IMR-90 (cell line): Measurements from ENCODE around the gene SFSWAP.

Experiments used
- BHLHE40 ChIP-seq: fragments of 150-350 bp; IDR thresholded peaks from 2 replicates; pipeline ENCODE4 v1.6.1; 2016; ENCODE audit warnings: mild to moderate bottlenecking, low read depth, low read length
- CEBPB ChIP-seq: IDR thresholded peaks from 2 replicates; pipeline ENCODE4 v1.6.1; 2012; ENCODE audit warnings: low read depth, low read length, improper control_type of control experiment
- CHD1 ChIP-seq: IDR thresholded peaks from 2 replicates; pipeline ENCODE4 v1.6.1; 2012; ENCODE audit warnings: low read depth, low read length, improper control_type of control experiment
- CTCF ChIP-seq: conservative IDR thresholded peaks from 2 replicates; pipeline ENCODE4 v1.5.1; 2012; ENCODE audit warnings: mild to moderate bottlenecking, low read depth, low read length, improper control_type of control experiment
- ELK1 ChIP-seq: fragments of 150-350 bp; IDR thresholded peaks from 2 replicates; pipeline ENCODE4 v1.6.1; 2016; ENCODE audit warnings: low read depth, mild to moderate bottlenecking, low read length, moderate library complexity, borderline replicate concordance
- MAFK ChIP-seq: IDR thresholded peaks from 2 replicates; pipeline ENCODE4 v1.6.1; 2012; ENCODE audit warnings: low read depth, low read length, improper control_type of control experiment
- MXI1 ChIP-seq: IDR thresholded peaks from 2 replicates; pipeline ENCODE4 v1.6.1; 2012; ENCODE audit warnings: low read depth, mild to moderate bottlenecking, low read length, moderate library complexity, borderline replicate concordance
- POLR2A ChIP-seq: IDR thresholded peaks from 2 replicates; pipeline ENCODE4 v1.6.1; 2012; ENCODE audit warnings: mild to moderate bottlenecking, low read depth, low read length
- RAD21 ChIP-seq: IDR thresholded peaks from 2 replicates; pipeline ENCODE4 v1.6.1; 2012; ENCODE audit warnings: low read length, improper control_type of control experiment
- RFX5 ChIP-seq: IDR thresholded peaks from 2 replicates; pipeline ENCODE4 v1.8.0; 2012; ENCODE audit warnings: low read depth, mild to moderate bottlenecking, low read length, moderate library complexity
- SMC3 ChIP-seq: fragments of 150-350 bp; IDR thresholded peaks from 2 replicates; pipeline ENCODE4 v1.6.1; 2016; ENCODE audit warnings: low read depth, mild to moderate bottlenecking, antibody characterized with exemption, low read length, moderate library complexity
- USF2 ChIP-seq: fragments of 150-350 bp; IDR thresholded peaks from 2 replicates; pipeline ENCODE4 v1.6.1; 2017; ENCODE audit warnings: mild to moderate bottlenecking, antibody characterized with exemption, low read length, low read depth

GRCh38 chr12:131810726-131811125 lies 99.8 kb downstream of the SFSWAP start:
- TF ChIP-seq CTCF (no peak), MAFK (no peak), CEBPB (no peak), POLR2A (no peak), MXI1 (no peak), USF2 (no peak), BHLHE40 (no peak), RFX5 (no peak), RAD21 (no peak), SMC3 (no peak), CHD1 (no peak), ELK1 (no peak)
